ENCODE measurements around the gene MSMB. TPM values are rescaled to one million over a fixed set of nuclear protein-coding genes. Genes with fewer than 3 reads are reported as not detected.

The MSMB gene
- total and polyA plus RNA-seq, 2 of the 4 experiments (the other 2 are of a cell fraction) = not detected

- DNase-seq = no peak
- no peak overlapping the region for H2BK20ac ChIP-seq (ENCODE audit: low read depth, low read length)
- H3K9me1 ChIP-seq (ENCODE audit: insufficient read depth, low read length) = no peaks in the 10 kb centered on the region
- TF ChIP-seq ELK1 (IDR thresholded peaks at IDR 0.05; ENCODE audit: borderline replicate concordance, low read depth, low read length) (no peak), CEBPB (IDR thresholded peaks at IDR 0.05; ENCODE audit: low read depth, low read length) (no peak), CTCF (conservative IDR thresholded peaks at IDR 0.05; ENCODE audit: low read depth, low read length) (no peak), NFE2L2 (IDR thresholded peaks at IDR 0.05; ENCODE audit: low read depth, low read length) (no peak), RFX5 (IDR thresholded peaks at IDR 0.05; ENCODE audit: low read depth, low read length) (no peak), MAZ (IDR thresholded peaks at IDR 0.05; ENCODE audit: borderline replicate concordance, low read depth, low read length) (no peak), FOS (IDR thresholded peaks at IDR 0.05; ENCODE audit: low read depth, low read length) (no peak), CHD1 (IDR thresholded peaks at IDR 0.05; ENCODE audit: low read depth, low read length) (no peak), MXI1 (IDR thresholded peaks at IDR 0.05; ENCODE audit: borderline replicate concordance, low read depth, low read length) (no peak), RCOR1 (IDR thresholded peaks at IDR 0.05; ENCODE audit: insufficient replicate concordance, low read length) (no peak)
- CTCF ChIA-PET = no interaction called here
- H3K27me3 ChIP-seq (ENCODE audit: control insufficient read depth, insufficient read depth, low read length) = peaks cover 23% of the 10 kb centered on the region
- H3K4me2 ChIP-seq (ENCODE audit: low read depth, low read length) = no peak overlapping the region
- H2AK9ac ChIP-seq (replicated peaks; ENCODE audit: low read depth, low read length, poor library complexity) = no peak overlapping the region
- dilution Hi-C loops (cut with HindIII; ENCODE audit: low sequenced_read_pairs, unreplicated experiment) (no loop called here), intact Hi-C loops (cut with micrococcal nuclease) (no loop called here), in situ Hi-C loops (cut with MboI; ENCODE audit: low sequenced_read_pairs) (no loop called here)
- H3K36me3 ChIP-seq (ENCODE audit: control insufficient read depth, insufficient read depth, low read length) = no peaks in the 10 kb centered on the region
- no peak overlapping the region for H2BK5ac ChIP-seq (ENCODE audit: low read depth, low read length, poor library complexity, severe bottlenecking)
- no peak overlapping the region for H3K27ac ChIP-seq (ENCODE audit: insufficient read depth, low read length)
- H4K5ac ChIP-seq (ENCODE audit: low read depth, low read length) = no peak overlapping the region
- H3K23ac ChIP-seq (ENCODE audit: low read depth, low read length) = no peak overlapping the region
- H3K18ac ChIP-seq (ENCODE audit: low read depth, low read length) = no peak overlapping the region
- H3K4ac ChIP-seq (ENCODE audit: low read depth, low read length) = no peak overlapping the region
- H2AFZ ChIP-seq (replicated peaks; ENCODE audit: low read length, poor library complexity) = no peak overlapping the region
- no peak overlapping the region for H3K9ac ChIP-seq (ENCODE audit: low read depth, low read length)
- no peak overlapping the region for H3K56ac ChIP-seq (ENCODE audit: extremely low read depth, insufficient read depth, low read length)
- H4K8ac ChIP-seq (ENCODE audit: low read depth in 2 of 2, low read length in 2 of 2) = no peak overlapping the region
- no peak overlapping the region for H2BK15ac ChIP-seq (ENCODE audit: low read depth, low read length)
- 0% methylated on average over 1 of the region's 4 CpGs; no CpG with 5 or more reads in 1 of the 2 experiments for WGBS, 2 experiments (ENCODE audit: extremely low coverage in 2 of 2, insufficient read length in 1 of 2)
- no peaks in the 10 kb centered on the region for H3K79me1 ChIP-seq (ENCODE audit: low read depth in 1 of 2, low read length in 2 of 2)
- no peaks in the 10 kb centered on the region for H3K9me3 ChIP-seq (ENCODE audit: control insufficient read depth, insufficient read depth, low read length)
- H2BK120ac ChIP-seq (ENCODE audit: low read depth, low read length) = no peak overlapping the region
- POLR2A ChIA-PET (ENCODE audit: unreplicated experiment) = no interaction called here
- no peaks in the 10 kb centered on the region for H3K4me1 ChIP-seq (ENCODE audit: control insufficient read depth, insufficient read depth, low read length)
- no peak overlapping the region for H3K14ac ChIP-seq (replicated peaks; ENCODE audit: low read depth, low read length)
- ATAC-seq (ENCODE audit: low read depth) = no peak
- no peaks in the 10 kb centered on the region for H4K20me1 ChIP-seq (ENCODE audit: insufficient read depth, low read length)
- no peak overlapping the region for H2AK5ac ChIP-seq (ENCODE audit: low read depth, low read length)
- H3K4me3 ChIP-seq (ENCODE audit: insufficient read depth, low read depth, low read length) = no peak overlapping the region
- no peak overlapping the region for H4K91ac ChIP-seq (ENCODE audit: insufficient read depth, low read depth, low read length)
- no TSS peak for BruUV-seq (replicated peaks)
Observed at GRCh38 chr10:46042527-46042926, 3.5 kb downstream of the MSMB start.
